HG03064 (cell line): ENCODE data around the gene ARRDC5.
"Not testable (repeated sequence)": the region's sequence is repeated elsewhere in the genome, so short reads cannot be mapped to it uniquely, and the experiment has no call there.

ENCODE experiments used
- ATAC-seq: cut with Tn5 transposase; IDR thresholded peaks from one replicate; pipeline ENCODE4 v1.9.1; 2021; ENCODE audit warnings: low read depth; ENCODE audit not compliant: unreplicated experiment

The ARRDC5 gene

GRCh38 chr19:4871711-4872110 lies 31.0 kb downstream of the ARRDC5 start:
- ATAC-seq, result no peak

- no peak for ATAC-seq
Observed at GRCh38 chr19:4870025-4870700, 32.5 kb downstream of the ARRDC5 start.

GRCh38 chr19:4868286-4868834 lies 34.3 kb downstream of the ARRDC5 start:
- no peak for ATAC-seq

GRCh38 chr19:4867534-4868285 lies 35.0 kb downstream of the ARRDC5 start, which contains the start of gene PLIN3:
PLIN3 (minus strand) TSS chr19:4867667; CDS start chr19:4861394, 6,273 bp downstream.
- no peak for ATAC-seq

GRCh38 chr19:4866595-4867424 lies 35.9 kb downstream of the ARRDC5 start:
- no peak for ATAC-seq

- no peak for ATAC-seq
Observed at GRCh38 chr19:4861147-4861546, 41.5 kb downstream of the ARRDC5 start.

DNA sequence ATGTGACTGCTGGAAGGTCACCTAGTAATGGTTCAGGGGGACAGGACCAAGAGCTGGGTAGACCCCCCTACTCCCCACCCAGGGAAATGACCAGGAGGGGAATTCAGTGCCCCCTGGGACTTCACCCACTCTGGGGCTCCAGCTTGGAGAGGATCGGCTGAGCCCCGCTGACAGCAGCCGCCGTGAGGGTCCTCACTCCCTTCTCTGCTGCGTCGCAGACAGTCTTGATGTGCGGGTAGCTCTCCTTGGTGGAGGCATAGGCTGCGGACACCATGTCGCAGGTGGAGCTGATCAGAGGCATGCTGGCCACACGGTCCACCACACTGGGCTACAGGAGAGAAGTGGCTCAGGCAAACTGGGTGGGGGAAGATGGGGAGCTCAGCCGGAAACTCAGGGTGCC lies 43.0 kb downstream of the ARRDC5 start:
- ATAC-seq, result no peak

GRCh38 chr19:4856468-4856867 lies 46.2 kb downstream of the ARRDC5 start:
- ATAC-seq, result not testable (repeated sequence)

DNA sequence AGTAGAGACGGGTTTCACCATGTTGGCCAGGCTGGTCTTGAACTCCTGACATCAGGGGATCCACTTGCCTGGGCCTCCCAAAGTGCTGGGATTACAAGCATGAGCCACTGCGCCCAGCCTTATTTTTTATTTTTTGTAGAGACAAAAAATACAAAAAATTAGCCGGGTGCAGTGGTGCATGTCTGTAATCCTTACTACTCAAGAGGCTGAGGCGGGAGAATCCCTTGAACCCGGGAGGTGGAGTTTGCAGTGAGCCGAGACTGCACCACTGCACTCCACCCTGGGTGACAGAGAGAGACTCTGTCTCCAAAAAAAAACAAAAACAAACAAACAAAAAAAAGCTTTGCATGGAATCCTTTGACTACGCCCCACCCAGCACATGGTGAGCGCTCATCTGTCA lies 49.2 kb downstream of the ARRDC5 start:
- not testable (repeated sequence) for ATAC-seq

- ATAC-seq, result no peak
Observed at GRCh38 chr19:4852484-4852883, 50.2 kb downstream of the ARRDC5 start.

DNA sequence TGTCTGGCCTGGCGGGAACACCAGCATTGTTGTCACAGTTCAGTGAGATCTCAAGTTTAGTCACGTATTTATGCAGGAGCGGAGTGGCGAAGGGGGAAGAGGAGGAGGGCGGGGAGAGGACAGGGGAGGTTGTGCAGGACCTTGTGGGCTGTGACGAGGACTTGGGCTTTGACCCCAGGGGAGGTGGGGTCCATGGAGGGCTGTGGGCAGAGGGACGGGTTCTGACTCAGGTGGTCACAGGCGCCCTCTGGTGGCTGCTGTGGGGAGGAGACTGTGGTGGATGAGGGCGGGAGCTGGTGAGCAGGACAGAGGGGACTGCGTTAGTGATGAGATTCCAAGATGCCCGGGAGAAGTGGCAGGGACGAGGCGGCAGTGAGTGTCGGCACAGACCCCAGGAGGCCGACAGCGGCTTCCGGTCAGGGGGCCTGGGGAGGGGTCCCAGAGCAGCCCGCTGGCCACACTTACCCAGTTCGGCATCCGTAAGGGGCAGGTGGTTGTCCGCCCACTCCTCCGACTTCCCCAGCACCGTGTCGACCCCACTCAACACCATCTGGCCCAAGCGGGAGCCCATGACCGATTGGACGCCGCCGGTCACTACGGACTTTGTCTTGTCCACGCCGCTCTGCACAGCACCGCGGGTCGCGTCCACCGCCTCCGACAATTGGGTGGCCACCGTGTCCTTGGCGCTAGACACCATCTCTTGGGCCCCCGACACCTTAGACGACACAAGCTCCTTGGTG lies 51.0 kb downstream of the ARRDC5 start:
- ATAC-seq, result no peak

- ATAC-seq, result no peak
Observed at GRCh38 chr19:4849019-4849418, 53.7 kb downstream of the ARRDC5 start.

DNA sequence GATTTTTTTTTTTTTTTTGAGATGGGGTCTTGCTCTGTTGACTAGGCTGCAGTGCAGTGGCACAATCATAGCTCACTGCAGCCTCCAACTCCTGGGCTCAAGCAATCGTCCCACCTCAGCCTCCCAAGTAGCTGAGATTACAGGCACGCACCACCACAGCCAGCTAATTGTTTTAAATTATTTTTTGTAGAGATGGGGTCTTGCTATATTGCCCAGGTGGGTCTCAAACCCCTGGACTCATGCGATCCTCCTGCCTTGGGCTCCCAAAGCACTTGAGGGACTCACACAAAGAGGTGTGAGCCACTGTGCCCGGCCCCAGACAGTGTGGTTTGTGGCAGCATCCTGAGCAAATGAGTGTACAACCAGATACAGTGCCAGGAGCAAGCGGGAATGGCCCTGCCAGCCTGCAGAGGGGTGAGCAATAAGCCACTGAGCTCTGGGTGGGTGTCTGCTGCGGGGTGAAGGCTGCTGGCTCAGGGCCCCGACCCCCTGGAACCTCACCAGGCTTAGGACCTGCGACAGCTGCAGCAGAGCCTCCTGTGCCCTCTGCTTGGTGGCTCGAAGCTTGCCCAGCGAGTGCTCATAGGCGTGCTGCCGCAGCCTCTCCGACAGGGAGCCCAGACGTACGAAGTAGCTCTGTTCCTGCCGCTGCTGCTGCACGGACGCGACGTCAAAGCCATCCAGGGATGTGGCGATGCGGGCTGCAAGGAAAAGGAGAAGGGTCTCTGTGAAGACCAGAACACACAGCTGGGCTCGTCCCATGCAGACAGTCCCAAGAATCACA lies 55.3 kb downstream of the ARRDC5 start:
- no peak for ATAC-seq

DNA sequence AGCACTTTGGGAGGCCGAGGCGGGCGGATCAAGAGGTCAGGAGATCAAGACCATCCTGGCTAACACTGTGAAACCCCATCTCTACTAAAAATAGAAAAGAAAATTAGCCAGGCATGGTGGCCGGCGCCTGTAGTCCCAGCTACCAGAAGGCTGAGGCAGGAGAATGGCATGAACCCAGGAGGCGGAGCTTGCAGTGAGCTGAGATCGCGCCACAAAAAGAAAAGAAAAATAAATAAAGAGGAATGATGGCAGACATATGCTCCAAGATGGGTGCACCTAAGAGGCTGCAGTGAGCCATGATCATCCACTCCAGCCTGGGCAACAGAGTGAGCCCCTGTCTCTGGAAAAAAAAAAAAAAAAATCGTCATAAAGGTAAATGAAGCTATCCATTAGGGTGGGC lies 56.7 kb downstream of the ARRDC5 start:
- not testable (repeated sequence) for ATAC-seq

GRCh38 chr19:4844348-4845179 lies 58.1 kb downstream of the ARRDC5 start:
- ATAC-seq, result no peak

- ATAC-seq, result no peak
Observed at GRCh38 chr19:4843647-4843965, 59.1 kb downstream of the ARRDC5 start.
